Adrenal gland (tissue), 5 donors: ENCODE results near the gene PLA1A.

Experiments
- CTCF ChIP-seq, 6 experiments: fragments of 450-650 bp in 4 of 6; fragments of 200-600 bp in 2 of 6; sonication (generic) in 1 of 6; IDR thresholded peaks; 1 replicate in 5 of 6; 2 replicates in 1 of 6; pipeline versions ENCODE4 v1.5.1 to v1.8.0; 2016 to 2021; ENCODE audit warnings: antibody characterized with exemption in 6 of 6, mild to moderate bottlenecking in 2 of 6, moderate library complexity in 1 of 6
- POLR2A ChIP-seq, 2 donors: fragments of 450-650 bp; IDR thresholded peaks; one replicate each; pipeline ENCODE4 v1.6.1; 2017; ENCODE audit warnings: antibody characterized with exemption in 2 of 2, mild to moderate bottlenecking in 2 of 2, moderate library complexity in 1 of 2
- donor health status: DM: no; HTN: no; CAD: no.

DNA sequence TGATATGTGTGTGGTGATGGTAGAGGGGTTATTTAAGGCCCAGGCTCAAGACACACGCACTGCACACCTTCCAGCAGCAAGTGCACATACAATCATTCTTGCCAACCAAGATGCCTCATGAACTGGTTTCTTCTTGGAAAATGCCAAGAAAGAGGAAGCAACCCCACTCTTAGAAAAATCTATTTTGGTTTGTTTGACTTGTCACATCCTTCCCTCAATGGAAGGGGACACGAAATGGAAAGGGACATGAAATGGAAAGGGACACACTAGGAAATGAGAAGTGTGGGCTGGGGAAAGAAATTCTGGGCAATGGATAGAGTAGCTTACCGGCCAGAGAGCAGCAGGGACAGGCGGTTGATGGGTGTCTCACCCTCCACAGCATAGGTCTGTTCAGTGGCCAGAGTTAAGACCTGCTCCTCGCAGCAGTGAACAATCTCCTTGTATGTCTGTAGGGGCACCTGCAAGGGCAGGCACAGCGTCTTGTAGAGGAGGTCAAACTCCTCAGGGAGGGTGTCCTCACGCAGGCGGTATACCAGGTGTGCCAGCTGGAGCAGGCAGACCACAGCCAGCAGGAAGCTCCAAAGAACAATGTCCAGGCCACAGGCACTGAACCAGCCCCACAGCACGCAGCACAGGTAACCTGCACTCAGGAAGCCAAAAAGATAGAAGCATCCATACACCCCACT is 62.1 kb downstream of the PLA1A start:
- TF ChIP-seq CTCF (IDR thresholded peaks at IDR 0.05) (no peak), POLR2A (IDR thresholded peaks at IDR 0.05) (no peak)
